SU-DHL-6 (cell line): Measurements from ENCODE around the gene PDE7B.

Experiments
- H2AFZ ChIP-seq: fragments of 200-600 bp; sonication (generic); 2 replicates; pipeline ENCODE4 v1.6.1; 2014; ENCODE audit warnings: low read depth, mild to moderate bottlenecking, moderate library complexity, mixed read lengths, antibody characterized with exemption, low read length; ENCODE audit not compliant: severe bottlenecking
- H3F3A ChIP-seq: fragments of 200-600 bp; shearing (Covaris generic); 2 replicates; pipeline ENCODE4 v1.6.0; 2016; ENCODE audit warnings: antibody characterized with exemption, mild to moderate bottlenecking; ENCODE audit not compliant: insufficient read depth
- H3K27ac ChIP-seq: fragments of 200-600 bp; sonication (generic); 2 replicates; pipeline ENCODE4 v1.5.1; 2016; ENCODE audit warnings: low read depth, mild to moderate bottlenecking, low read length, moderate library complexity, mixed read lengths
- H3K27me3 ChIP-seq: fragments of 200-600 bp; sonication (generic), shearing (Covaris generic); 2 replicates; pipeline ENCODE4 v1.6.0; 2014; ENCODE audit warnings: mild to moderate bottlenecking, low read length
- H3K36me3 ChIP-seq: fragments of 200-600 bp; sonication (generic); 2 replicates; pipeline ENCODE4 v1.6.1; 2014; ENCODE audit warnings: mild to moderate bottlenecking, low read length, mixed read lengths
- H3K4me2 ChIP-seq: fragments of 300-600, 200-600 bp; shearing (Covaris generic), sonication (generic); 2 replicates; pipeline ENCODE4 v1.6.0; 2014; ENCODE audit warnings: low read length, low read depth, mild to moderate bottlenecking; ENCODE audit not compliant: poor library complexity, severe bottlenecking
- H3K4me3 ChIP-seq: fragments of 200-600 bp; sonication (generic); 2 replicates; pipeline ENCODE4 v1.5.1; 2014; ENCODE audit warnings: antibody characterized with exemption, low read length, mild to moderate bottlenecking, mixed read lengths; ENCODE audit not compliant: insufficient read depth, poor library complexity, severe bottlenecking
- H3K79me2 ChIP-seq: fragments of 200-600 bp; sonication (generic); 2 replicates; pipeline ENCODE4 v1.6.1; 2014; ENCODE audit warnings: mild to moderate bottlenecking, low read length, moderate library complexity; ENCODE audit not compliant: insufficient read depth
- H3K9ac ChIP-seq: fragments of 200-600 bp; sonication (generic); 2 replicates; pipeline ENCODE4 v1.7.0; 2014; ENCODE audit warnings: mild to moderate bottlenecking, low read length
- H3K9me2 ChIP-seq: fragments of 200-600 bp; sonication (generic); replicated peaks from 2 replicates; pipeline ENCODE4 v1.6.1; 2014; ENCODE audit warnings: low read length; ENCODE audit not compliant: insufficient read depth
- H3K9me3 ChIP-seq: fragments of 200-600 bp; sonication (generic); 2 replicates; pipeline ENCODE4 v1.6.1; 2014; ENCODE audit warnings: low read length, mixed read lengths; ENCODE audit not compliant: insufficient read depth
- H4K20me1 ChIP-seq: fragments of 200-600 bp; sonication (generic); 2 replicates; pipeline ENCODE4 v1.6.1; 2014; ENCODE audit warnings: low read depth, mild to moderate bottlenecking, antibody characterized with exemption, low read length, moderate library complexity, mixed read lengths
- EZH2phosphoT487 ChIP-seq: fragments of 200-600 bp; sonication (generic), shearing (Covaris generic); conservative IDR thresholded peaks from 2 replicates; pipeline ENCODE4 v1.6.1; 2018; ENCODE audit warnings: mild to moderate bottlenecking, antibody characterized with exemption, low read length, moderate library complexity, mixed read lengths
- TF ChIP-seq, protein P1 (sequence below): fragments of 200-600 bp; sonication (generic); IDR thresholded peaks from one replicate; pipeline ENCODE4 v1.5.1; 2017; ENCODE audit warnings: antibody characterized with exemption, mild to moderate bottlenecking, low read length, moderate library complexity; ENCODE audit not compliant: insufficient read depth, poor library complexity, severe bottlenecking

Gene PDE7B

DNA sequence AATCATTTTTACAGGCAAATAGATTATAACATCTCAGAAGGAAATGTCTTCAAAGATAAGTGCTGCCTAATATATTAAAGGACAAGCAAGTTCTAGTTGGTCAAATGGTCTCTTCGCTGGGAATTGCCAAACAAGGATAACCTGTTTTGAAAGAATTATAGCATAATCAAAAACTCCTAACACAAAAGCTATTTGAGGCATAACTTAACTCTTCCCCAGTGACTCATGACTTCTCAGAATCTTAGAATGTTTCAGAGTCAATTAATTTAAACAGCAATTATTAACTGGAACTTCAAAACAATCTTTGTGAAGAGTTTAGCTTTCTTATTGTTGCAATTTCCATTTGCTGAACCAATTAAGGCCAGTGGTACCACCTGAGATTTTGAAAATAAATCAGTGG, 272.0 kb downstream of the PDE7B start:
- Histone ChIP-seq H3K27ac (no peak overlapping the region), H3K9me3 (no peaks in the 10 kb centered on the region), H3K27me3 (no peaks in the 10 kb centered on the region), H4K20me1 (no peaks in the 10 kb centered on the region), H3K4me2 (no peak overlapping the region), H3K9me2 (no peaks in the 10 kb centered on the region), H3K9ac (no peak overlapping the region), H2AFZ (no peak overlapping the region), H3K4me3 (no peak overlapping the region), H3F3A (no peaks in the 10 kb centered on the region), H3K79me2 (no peaks in the 10 kb centered on the region), H3K36me3 (no peaks in the 10 kb centered on the region)
- TF ChIP-seq EZH2phosphoT487 = no peak
- TF ChIP-seq, protein P1, sequence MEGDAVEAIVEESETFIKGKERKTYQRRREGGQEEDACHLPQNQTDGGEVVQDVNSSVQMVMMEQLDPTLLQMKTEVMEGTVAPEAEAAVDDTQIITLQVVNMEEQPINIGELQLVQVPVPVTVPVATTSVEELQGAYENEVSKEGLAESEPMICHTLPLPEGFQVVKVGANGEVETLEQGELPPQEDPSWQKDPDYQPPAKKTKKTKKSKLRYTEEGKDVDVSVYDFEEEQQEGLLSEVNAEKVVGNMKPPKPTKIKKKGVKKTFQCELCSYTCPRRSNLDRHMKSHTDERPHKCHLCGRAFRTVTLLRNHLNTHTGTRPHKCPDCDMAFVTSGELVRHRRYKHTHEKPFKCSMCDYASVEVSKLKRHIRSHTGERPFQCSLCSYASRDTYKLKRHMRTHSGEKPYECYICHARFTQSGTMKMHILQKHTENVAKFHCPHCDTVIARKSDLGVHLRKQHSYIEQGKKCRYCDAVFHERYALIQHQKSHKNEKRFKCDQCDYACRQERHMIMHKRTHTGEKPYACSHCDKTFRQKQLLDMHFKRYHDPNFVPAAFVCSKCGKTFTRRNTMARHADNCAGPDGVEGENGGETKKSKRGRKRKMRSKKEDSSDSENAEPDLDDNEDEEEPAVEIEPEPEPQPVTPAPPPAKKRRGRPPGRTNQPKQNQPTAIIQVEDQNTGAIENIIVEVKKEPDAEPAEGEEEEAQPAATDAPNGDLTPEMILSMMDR = no peak

DNA sequence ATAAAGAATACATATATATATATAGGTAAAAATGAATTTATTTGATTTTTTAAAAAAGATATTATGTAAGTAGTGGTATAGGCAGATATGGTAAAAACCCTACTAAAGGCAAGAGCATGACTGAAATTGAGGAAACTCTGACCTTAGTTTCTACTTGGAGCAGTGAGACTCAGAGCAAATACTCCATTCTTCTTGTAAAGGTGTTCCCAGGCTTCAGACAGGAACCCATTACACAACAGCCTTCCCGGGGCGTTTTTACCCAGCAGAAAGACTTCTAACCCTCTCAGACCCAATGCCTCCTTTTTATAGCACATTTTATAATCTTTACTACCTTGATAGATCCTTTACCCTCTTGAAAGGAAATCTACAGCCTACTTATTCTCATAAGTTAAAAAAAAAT, 274.1 kb downstream of the PDE7B start:
- no peak overlapping the region for H3K4me3 ChIP-seq
- no peaks in the 10 kb centered on the region for H3K36me3 ChIP-seq
- H3K4me2 ChIP-seq = no peak overlapping the region
- H3K27ac ChIP-seq = no peak overlapping the region
- no peaks in the 10 kb centered on the region for H4K20me1 ChIP-seq
- no peaks in the 10 kb centered on the region for H3F3A ChIP-seq
- no peak overlapping the region for H2AFZ ChIP-seq
- H3K79me2 ChIP-seq = no peaks in the 10 kb centered on the region
- TF ChIP-seq, protein P1 = no peak
- no peak for TF ChIP-seq EZH2phosphoT487
- H3K27me3 ChIP-seq = no peaks in the 10 kb centered on the region
- no peaks in the 10 kb centered on the region for H3K9me2 ChIP-seq
- H3K9me3 ChIP-seq = no peaks in the 10 kb centered on the region
- no peak overlapping the region for H3K9ac ChIP-seq

DNA sequence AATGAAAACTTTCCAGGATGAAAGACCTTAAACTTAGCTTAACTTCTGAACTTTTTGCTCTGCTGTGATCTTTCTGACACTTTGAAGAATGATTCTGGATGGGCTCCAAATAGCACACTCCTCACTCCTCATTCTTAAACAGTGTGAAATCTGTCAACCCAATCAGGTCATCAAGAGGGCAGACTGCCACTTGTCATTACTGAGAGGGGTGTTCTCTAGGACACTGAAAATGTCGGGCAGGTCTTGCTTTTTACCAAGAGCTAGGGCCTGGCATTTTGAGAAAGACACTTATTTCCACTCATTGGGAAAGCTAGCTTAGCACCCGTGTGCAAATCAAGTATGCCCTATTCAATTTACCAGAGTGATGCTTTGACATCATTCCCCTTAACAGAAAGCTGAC, 276.4 kb downstream of the PDE7B start:
- H3K27me3 ChIP-seq = no peaks in the 10 kb centered on the region
- H3K36me3 ChIP-seq = no peaks in the 10 kb centered on the region
- no peak overlapping the region for H3K4me3 ChIP-seq
- no peak overlapping the region for H2AFZ ChIP-seq
- no peak overlapping the region for H3K9ac ChIP-seq
- H3K9me2 ChIP-seq = no peaks in the 10 kb centered on the region; the same call in 1 of the 2 replicates
- H3K9me3 ChIP-seq = no peaks in the 10 kb centered on the region
- H4K20me1 ChIP-seq = no peaks in the 10 kb centered on the region
- H3F3A ChIP-seq = no peaks in the 10 kb centered on the region
- H3K79me2 ChIP-seq = no peaks in the 10 kb centered on the region
- H3K27ac ChIP-seq = no peak overlapping the region
- H3K4me2 ChIP-seq = no peak overlapping the region
- TF ChIP-seq, protein P1 = no peak
- no peak for TF ChIP-seq EZH2phosphoT487
